ENCODE data around the gene UBAC2.

DNA sequence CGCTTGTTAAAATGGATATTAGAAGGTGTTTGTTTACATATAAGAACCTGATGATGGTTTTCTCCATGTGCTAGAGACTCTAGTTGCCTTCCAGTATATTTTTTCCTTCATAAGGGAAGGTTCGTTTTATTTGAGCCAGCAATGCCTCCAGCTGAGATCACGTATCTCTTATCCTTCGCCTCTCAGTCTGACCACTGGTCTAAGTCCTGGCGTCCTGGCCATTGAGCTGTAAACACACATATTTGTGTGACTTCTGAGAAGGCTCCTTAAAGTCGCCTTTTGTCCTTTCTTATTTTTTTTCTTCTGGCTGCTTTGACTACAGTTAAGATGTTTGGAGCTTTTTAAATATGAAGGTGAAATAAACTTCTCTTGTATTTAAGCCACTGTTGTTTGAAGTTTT, 130.3 kb downstream of the UBAC2 start:
- TF ChIP-seq, protein P1, sequence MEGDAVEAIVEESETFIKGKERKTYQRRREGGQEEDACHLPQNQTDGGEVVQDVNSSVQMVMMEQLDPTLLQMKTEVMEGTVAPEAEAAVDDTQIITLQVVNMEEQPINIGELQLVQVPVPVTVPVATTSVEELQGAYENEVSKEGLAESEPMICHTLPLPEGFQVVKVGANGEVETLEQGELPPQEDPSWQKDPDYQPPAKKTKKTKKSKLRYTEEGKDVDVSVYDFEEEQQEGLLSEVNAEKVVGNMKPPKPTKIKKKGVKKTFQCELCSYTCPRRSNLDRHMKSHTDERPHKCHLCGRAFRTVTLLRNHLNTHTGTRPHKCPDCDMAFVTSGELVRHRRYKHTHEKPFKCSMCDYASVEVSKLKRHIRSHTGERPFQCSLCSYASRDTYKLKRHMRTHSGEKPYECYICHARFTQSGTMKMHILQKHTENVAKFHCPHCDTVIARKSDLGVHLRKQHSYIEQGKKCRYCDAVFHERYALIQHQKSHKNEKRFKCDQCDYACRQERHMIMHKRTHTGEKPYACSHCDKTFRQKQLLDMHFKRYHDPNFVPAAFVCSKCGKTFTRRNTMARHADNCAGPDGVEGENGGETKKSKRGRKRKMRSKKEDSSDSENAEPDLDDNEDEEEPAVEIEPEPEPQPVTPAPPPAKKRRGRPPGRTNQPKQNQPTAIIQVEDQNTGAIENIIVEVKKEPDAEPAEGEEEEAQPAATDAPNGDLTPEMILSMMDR (IDR thresholded peaks at IDR 0.05; ENCODE audit: low read depth, low read length, missing input control), result no peak
- no peak for TF ChIP-seq HNF4G (IDR thresholded peaks at IDR 0.05)
- TF ChIP-seq YY1 (IDR thresholded peaks at IDR 0.05), result no peak
